PFSK-1 (cell line): Measurements from ENCODE around the gene VCP.

Source experiments
- POLR2AphosphoS5 ChIP-seq: IDR thresholded peaks from 2 replicates; pipeline ENCODE4 v1.6.1; 2012; ENCODE audit warnings: low read depth, mild to moderate bottlenecking, control low read depth, low read length, moderate library complexity
- TAF1 ChIP-seq: IDR thresholded peaks from 2 replicates; pipeline ENCODE4 v1.6.1; 2012; ENCODE audit warnings: low read length, control low read depth, borderline replicate concordance; ENCODE audit not compliant: insufficient read depth
- TF ChIP-seq, protein P1 (sequence below), 2 experiments: IDR thresholded peaks; 2 replicates each; pipeline versions ENCODE4 v1.6.1 to v1.8.0; 2011 to 2012; ENCODE audit warnings: low read depth in 2 of 2, low read length in 2 of 2, control low read depth in 1 of 2, inconsistent platforms in 1 of 2, mild to moderate bottlenecking in 1 of 2, moderate library complexity in 1 of 2; ENCODE audit not compliant: insufficient read depth in 1 of 2

DNA sequence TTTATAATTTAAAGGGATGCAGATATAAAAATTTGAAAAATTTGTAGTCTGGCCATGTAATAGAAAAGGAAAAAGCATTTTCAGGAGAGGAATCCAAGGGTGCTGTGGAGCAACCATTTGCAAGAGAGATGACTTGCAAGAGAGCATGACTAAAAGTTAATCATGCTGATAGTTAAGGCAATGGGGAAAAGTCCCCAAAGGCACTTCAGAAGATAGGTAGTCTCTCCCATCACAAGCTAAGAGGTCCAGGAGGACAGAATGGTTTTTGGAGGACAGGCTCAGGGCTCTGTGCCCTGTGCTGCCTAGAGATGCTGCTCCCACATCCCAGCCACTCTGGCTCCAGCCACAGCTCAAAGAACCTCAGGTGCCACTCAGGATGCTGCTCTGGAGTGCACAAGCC, 44.1 kb downstream of the VCP start:
- TF ChIP-seq POLR2AphosphoS5 (no peak), TAF1 (no peak)
- TF ChIP-seq, protein P1, sequence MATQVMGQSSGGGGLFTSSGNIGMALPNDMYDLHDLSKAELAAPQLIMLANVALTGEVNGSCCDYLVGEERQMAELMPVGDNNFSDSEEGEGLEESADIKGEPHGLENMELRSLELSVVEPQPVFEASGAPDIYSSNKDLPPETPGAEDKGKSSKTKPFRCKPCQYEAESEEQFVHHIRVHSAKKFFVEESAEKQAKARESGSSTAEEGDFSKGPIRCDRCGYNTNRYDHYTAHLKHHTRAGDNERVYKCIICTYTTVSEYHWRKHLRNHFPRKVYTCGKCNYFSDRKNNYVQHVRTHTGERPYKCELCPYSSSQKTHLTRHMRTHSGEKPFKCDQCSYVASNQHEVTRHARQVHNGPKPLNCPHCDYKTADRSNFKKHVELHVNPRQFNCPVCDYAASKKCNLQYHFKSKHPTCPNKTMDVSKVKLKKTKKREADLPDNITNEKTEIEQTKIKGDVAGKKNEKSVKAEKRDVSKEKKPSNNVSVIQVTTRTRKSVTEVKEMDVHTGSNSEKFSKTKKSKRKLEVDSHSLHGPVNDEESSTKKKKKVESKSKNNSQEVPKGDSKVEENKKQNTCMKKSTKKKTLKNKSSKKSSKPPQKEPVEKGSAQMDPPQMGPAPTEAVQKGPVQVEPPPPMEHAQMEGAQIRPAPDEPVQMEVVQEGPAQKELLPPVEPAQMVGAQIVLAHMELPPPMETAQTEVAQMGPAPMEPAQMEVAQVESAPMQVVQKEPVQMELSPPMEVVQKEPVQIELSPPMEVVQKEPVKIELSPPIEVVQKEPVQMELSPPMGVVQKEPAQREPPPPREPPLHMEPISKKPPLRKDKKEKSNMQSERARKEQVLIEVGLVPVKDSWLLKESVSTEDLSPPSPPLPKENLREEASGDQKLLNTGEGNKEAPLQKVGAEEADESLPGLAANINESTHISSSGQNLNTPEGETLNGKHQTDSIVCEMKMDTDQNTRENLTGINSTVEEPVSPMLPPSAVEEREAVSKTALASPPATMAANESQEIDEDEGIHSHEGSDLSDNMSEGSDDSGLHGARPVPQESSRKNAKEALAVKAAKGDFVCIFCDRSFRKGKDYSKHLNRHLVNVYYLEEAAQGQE (IDR thresholded peaks at IDR 0.05; ENCODE audit: insufficient read depth in 1 of 2, low read depth in 2 of 2, low read length in 2 of 2), result no peak
